GM21360 (cell line): ENCODE measurements around the gene PI4K2A.

Experiments
- ATAC-seq: cut with Tn5 transposase; IDR thresholded peaks from one replicate; pipeline ENCODE4 v1.9.1; 2021; ENCODE audit warnings: mild to moderate bottlenecking, moderate library complexity; ENCODE audit not compliant: unreplicated experiment

Gene PI4K2A

GRCh38 chr10:97723001-97723400 is 82.5 kb downstream of the PI4K2A start:
- no peak for ATAC-seq

DNA sequence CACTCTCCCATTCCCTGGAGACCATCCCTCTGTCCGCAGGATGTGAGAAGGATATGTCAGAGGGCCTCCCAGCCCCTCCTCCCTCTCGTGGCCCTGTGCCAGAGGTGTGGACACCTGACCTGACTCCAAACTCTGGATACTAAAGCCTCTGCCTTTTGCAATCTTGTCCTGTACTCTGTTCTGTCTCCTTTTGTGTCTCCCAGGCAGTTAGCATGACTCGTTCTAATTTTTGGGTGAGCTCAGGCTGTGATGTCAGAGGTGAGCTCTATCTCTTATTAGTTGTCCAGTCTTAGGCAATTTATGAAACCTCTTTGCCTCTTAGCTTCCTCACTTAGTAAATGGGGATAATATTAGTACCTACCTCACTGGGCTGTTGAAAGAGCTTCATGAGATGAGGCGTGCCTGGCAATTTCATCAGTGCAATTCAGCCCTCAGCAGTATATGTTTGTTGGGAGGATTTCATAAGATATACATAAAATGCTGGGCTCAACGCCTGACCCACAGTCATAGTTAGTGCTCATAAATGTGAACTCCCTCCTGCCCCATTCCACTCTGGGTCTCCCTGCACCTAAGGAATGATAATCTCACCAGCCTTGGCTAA is 84.0 kb downstream of the PI4K2A start:
- no peak for ATAC-seq
